ENCODE data around the gene PACRG.

PACRG gene

DNA sequence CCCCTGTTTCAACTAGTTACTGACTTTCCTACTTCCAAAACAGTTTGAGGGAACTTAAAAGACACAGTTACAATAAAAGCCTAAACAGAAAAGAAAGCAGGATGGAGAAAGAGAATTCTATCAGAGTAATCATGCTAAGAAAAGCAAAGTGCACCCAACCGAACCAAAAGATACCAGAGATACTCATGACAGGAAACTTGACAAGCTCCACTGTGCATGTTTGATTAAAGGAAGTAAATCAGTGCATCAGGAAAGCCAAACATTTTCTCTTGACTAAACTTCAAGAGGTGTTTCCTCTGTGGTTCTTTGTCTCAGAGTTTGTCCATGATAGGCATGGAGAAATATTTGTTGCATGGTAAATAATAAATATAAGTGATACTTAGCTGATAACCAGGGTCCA is 138.9 kb downstream of the PACRG start:
- no peak for DNase-seq (ENCODE audit: low spot score)

DNA sequence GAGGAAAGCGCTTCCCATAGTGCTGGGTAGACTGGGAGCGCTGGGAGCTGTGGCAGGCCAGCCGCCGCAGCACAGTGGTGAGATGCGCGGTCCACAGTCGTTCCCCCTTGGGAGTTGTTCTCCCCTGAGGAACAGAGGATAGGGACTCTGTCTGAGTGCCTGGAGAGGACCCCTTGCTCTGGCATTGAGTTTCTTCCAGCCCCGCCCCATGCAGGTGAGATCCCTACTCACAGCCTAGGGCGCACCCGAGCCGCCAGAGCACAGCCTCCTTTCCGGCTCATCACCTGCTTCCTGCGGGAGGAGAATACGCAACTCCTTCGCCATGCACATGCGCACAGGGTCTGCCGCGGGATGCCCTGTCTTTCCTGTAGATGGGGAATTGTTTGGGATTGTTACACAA is 140.6 kb downstream of the PACRG start:
- no peak for DNase-seq (ENCODE audit: low spot score)

DNA sequence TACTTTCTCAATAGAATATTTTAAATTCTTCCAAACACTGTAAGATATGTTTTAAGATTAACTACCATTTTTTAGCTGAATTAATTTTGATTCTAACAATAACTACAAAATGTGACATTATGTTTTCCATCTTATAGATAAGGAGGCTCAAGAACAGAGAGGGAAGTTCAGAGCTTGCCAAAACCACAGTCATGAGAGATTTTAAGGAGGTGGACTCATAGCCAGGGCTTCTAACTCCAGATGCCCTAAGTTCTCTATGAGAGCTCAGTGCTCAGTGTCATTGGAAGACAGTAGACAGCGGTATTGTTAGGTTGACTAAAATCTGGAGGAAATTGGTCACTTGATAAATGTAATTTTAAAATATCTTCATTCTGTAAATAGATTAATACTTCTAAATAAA is 144.2 kb downstream of the PACRG start:
- no peak for DNase-seq (ENCODE audit: low spot score)

DNA sequence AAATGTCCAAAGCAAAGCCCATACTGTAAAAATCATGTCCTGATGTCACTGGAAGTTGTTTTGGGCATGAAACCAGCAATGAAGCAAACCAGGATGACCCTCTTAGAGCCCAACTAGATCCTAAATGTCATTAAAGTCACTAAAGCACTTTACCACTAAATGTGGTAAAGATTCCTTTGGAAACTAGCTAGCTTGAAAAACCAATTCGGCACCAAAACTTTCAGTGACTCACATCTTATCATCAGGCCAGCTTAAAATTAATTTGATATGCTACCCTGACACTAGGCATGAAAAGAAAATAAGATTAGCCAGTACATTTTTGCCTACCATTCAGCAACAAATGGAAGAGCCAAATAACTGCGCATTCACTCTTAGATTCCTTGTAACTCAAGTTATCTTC is 145.8 kb downstream of the PACRG start:
- no peak for DNase-seq (ENCODE audit: low spot score)

DNA sequence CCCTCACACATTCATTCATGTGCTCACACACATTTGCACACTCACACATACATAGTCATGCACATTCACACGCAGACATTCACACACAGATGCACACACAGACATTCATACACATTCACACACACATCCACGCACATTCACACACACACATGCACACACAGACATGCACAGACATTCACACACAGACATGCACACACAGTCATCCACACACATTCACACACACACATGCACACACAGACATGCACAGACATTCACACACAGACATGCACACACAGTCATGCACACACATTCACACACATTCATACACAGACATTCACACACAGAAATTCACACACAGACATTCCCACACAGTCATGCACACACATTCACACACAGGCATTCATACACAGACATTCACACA is 147.3 kb downstream of the PACRG start:
- no peak for DNase-seq (ENCODE audit: low spot score)

DNA sequence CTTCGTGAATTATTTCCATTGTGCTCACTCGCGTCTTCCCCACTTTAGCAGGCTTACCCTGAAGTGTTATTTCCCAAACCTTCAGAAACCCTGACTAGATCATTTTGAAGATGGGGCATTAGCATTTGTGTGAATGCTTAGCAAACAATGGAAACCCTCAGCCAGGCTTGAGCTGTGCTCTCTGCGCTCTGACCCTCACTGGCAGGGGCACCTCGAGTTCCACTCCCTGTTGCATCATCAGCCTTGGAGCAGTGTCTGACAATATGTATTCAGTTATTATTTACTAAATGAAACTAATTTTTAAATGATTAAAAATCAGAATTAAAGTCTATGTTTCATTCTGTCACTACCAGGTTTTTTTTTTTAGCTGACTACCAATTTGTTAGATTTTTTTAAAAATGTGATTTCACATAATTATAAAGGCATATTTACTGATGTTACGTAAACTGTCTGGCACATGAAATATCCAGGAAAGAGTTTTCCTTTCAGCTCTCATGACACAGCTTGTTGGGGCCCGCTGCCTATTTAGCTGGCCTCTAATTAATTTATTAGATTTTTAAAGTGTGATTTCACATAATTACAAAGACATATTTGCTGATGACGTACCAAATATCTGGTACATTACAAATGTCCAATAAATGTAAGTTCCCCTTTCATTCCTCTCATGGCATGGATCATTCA is 155.2 kb downstream of the PACRG start:
- peak; percentile 13 for DNase-seq (ENCODE audit: low spot score)

DNA sequence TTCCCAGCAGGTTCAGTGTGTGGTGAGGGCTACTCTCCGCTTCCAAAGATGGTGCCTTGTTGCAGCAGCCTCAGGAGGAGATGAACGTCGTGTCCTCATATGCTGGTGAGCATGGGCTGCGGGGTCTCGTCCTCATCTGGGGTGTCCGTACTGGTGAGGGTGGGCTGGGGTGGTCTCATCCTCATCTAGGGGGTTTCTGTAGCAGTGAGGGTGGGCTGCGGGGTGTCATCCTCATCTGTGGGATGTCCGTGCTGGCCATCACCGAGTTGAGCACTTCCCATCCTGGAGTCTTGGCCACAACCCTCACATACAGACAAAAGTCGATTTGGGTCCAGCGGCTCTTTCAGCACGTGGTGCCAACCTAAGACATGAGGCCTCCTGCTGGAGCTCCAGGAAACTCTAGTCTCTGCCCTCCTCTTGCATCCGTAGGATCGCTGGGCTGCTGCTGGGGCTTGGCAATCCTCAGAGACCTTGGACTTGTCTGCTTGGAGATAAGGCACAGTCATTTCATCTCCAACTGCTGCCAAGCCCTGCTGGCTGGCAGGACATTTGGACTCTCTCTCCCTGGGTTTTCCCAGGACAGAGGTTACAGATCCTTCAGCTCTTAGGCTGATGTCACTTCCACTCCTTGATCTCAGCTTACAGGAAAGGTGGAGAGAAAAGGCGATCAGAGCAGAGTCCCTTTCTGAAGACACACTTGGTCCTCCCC is 160.4 kb downstream of the PACRG start:
- no peak for DNase-seq (ENCODE audit: low spot score)

DNA sequence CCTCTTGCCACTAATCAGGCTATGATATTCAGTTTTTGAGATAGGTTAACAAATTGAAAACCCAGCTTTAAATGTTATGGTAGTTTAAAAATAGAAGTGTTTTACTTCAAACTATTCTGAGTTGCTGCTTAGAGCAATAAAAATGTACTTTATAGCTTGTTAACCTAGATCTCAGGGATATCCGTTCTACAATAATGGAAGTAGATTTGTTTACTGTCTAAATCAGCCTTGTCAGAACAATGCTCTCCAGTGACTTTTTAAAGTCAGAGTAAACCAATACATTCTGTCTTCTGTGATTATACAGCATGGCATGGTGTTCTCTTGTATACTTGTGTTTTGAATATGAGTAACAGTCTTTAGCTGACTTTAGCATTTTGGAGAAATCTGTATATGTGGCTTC is 161.5 kb downstream of the PACRG start:
- DNase-seq (ENCODE audit: low spot score): no peak

DNA sequence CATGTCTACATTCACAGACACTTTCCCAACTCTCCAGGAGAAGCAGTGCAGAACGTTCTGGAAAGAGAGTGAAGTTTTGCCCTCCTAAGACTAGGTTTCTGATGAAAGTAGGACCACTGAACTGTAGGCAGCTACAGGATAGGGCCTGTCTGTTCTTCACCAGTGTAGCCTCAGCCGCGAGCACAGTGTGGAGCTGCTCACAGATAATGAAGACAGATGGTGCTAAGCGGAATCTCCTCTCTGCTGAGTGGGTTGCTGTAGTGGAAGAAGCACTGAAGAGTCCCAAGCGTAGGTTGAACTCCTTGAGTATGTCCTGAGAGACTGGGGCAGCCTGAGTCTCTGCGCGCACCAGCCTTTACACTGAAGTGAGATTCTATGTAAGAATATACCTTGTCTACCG is 170.2 kb downstream of the PACRG start:
- no peak for DNase-seq (ENCODE audit: low spot score)

DNA sequence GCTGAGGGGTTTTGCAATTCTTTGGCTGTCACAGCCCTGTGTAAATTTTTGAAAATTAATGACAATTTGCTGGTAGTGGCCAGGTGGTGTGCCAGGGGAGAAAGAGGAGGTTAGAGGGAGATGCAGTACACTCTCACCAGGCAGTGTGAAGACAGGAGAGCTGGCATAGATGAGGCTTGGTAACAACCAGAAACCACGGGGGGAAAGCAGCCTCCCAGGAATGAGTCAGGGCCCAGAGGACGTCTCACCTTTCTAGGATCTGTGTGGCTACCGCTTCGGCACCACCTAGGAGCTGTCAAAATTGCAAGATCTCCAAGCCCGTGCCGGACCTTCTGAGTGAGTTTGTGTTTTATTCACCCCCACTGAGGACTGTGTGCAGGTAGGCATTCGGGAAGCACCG is 171.4 kb downstream of the PACRG start:
- no peak for DNase-seq (ENCODE audit: low spot score)

DNA sequence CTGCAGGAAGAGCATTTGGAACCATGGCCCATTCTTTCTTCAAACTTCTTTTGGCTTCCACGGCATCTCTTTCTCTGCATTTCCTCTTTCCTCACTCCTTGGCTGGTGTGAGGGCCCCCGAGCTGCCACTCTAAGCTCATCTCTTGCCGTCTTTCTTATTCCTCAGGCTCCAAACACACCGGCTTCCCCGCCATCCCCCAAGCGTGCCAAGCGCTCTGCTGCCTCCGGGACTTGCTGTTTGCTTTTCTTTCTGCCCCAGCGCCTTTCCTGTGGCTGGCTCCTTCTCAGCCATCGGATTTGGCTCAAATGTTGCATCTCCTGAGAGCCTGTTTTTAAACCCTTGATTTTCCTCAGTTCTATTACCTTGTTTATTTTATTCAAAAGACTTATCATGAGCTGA is 172.7 kb downstream of the PACRG start:
- DNase-seq (ENCODE audit: low spot score): no peak

DNA sequence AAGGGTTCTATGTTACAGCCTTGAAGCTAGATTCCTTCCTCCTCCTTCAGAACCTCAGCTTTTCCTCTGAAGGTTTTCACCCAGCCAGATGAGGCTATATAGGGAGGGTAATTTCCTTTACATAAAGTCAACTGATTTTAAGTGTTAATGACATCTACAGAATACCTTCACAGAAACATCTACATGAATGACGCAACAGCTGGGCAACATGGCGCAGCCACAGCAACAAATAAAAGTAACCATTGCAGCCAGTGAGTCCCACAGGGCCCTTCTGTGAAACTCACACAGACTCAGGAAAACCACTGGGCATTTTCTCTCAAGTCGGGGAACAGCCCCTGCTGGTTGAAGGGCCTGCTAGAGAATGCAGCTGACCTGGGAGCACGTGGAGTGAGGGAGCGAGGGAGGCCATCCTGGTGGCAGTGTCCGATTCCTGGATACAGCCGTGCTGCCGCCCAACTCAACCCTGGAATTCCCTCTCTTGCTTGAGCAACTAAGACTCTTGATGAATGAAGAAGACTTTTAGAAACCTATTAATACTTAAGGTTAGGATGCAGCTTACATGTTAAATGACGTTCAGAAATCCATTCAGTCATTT is 176.4 kb downstream of the PACRG start:
- no peak for DNase-seq (ENCODE audit: low spot score)

DNA sequence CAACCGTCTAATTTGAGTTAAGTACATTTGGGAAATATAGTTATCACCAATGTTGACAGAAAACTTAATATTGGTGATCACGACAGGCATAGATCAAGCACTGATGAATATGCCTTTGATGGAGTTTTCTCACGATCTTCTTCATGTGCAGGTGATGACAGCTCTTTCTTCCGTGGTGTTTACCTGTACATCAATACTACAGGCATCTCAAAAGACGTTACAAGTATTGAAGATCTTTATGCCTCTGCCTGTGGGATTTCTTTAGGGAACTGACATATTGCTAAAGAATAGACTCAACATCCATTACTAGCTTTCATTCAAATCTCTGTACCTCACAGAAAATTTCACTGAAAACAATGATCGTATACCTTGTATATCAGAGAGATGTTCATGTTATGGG is 178.7 kb downstream of the PACRG start:
- no peak for DNase-seq (ENCODE audit: low spot score)

DNA sequence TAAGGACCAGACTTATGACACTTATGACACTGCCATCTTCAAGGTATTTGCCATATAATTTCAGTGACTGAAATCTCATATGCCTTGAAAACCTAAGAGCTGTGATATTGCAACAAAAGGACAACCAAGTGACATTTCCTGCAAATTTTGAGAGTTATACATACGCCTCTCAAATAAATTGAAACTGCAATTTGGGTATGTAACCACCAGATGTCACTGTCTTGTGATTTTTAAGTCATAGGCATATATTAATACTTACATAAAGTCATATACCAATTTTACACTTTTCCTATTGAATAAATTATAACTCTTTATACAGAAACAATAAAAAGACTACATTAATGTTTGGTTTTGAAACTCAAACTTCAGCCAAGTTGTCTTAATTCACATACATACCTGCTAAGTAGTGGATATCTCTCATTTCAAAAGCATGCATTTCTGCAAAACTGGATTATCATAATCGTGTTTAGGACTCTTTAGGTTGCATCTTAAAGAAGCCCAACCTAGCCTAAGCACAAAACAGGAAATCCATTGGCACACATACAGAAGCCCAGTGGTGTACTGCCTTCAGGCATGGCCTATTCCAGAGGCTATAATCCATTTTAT is 180.2 kb downstream of the PACRG start:
- DNase-seq (ENCODE audit: low spot score): no peak

DNA sequence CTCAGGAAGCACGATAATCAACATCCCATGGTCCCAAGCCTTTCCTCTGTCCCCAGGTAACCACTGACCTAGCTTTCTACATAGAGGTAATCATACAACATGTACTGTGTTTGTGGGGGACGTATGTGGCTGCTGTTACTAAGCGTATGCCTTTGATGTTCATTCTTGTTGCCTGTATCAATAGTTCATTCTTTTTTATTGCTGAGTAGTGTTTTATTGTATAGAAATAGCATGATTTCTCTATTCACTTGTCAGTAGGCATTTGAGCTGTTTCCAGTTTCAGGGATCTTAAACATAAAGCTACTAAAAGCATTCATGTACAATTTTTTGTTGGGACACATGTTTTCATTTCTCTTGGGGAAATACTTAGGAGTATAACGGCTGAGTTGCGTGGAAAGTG is 185.4 kb downstream of the PACRG start:
- DNase-seq (ENCODE audit: low spot score): no peak

DNA sequence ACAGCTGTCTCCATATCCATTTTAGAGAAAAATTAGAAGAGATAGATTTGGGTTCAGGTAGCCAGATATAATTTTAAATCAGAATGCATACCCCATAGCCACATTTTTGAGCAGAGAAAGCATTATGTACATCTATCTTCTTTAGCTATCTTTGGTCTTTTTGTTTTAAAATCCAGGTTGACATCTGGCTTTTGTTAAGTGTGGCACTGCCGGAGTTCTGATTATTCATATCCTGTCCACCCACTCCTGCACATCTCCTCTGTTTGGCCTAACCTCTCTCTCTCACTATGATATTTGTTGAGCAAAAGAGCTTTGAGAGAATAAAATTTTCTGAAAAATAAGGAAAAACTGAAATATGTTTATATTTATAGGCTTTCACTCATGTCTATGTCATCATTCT is 189.7 kb downstream of the PACRG start:
- DNase-seq (ENCODE audit: low spot score): peak; percentile 65

DNA sequence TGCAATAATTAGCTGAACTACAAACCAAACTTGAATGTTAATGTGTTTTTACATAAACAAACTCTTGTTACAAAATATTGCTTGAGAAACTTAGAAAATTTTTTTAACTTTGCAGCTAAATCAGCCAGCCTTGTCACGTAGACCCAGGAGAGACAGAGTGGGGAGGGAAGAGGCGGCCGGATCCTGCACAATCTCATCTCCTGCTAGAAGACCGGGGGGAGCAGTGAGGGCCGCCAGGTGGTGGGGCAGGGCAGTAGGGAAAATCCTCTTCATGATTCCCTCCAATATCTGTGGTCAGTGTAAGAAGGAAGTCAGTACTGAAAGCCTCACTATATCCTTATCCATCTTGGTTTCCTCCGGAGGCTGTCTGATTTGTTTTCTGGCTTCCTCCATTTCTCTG is 193.3 kb downstream of the PACRG start:
- DNase-seq (ENCODE audit: low spot score): no peak

DNA sequence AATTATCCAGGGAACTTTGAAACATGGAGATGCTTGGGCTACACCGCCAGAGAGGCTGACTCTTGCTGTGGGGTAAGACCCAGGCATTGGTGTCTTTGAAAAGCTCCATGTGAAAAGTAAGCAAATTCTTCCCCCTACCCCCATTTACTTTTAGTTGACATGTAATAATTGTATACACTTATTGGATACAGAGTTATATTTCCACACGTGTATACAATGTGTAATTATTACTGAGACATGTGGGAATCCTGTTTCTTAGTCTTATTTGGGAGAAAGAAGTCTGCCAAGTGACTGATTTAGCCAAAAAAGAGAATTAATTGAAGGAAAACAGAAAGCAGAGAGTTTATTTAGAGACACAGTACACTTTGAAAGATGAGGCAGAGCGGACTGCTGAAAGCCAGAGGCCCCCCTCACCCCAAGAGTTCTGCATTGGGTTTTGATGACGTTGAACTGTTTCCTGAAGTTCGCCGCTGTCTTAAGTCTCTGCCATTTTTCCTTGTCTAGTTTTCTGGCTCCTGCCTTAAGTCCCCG is 193.8 kb downstream of the PACRG start:
- DNase-seq (ENCODE audit: low spot score): no peak

DNA sequence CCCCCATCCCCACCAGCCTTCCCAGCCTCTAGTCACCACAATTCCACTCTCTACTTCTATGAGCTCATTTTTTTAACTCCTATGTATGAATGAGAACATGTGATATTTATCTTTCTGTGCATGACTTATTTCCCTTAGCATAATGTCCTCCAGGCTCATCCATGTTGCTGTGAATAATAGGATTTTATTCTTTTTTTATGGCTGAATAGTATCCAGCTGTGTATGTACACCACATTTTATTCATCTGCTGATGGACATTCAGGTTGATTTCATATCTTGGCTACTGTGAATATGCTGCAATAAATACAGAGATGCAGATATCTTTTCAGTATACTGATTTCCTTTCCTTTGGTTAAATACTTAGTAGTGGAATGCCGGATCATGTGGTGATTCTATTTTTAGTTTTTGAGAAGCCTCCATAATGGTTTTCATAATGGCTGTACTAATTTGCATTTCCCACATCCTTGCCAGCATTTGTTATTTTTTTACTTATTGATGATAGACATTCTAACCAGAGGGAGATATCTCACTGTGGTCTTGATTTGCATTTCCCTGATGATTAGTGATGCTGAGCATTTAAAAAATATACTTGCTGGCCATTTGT is 194.9 kb downstream of the PACRG start:
- no peak for DNase-seq (ENCODE audit: low spot score)

DNA sequence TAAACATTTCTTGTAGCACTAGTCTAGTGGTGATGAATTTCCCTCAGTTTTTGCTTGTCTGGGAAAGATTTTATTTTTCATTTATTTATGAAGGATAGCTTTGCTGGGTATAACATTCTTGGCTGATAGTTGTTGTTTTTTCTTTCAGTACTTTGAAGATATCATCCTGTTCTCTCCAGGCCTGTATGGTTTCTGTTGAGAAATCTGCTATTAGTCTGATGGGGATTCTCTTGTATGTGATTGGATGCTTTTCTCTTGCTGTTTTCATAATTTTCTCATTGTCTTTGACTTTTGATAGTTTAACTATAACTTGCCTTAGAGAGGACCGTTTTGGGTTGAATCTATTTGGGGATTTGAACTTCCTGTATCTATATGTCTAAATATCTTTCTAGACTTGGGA is 207.1 kb downstream of the PACRG start:
- DNase-seq (ENCODE audit: low spot score): no peak

DNA sequence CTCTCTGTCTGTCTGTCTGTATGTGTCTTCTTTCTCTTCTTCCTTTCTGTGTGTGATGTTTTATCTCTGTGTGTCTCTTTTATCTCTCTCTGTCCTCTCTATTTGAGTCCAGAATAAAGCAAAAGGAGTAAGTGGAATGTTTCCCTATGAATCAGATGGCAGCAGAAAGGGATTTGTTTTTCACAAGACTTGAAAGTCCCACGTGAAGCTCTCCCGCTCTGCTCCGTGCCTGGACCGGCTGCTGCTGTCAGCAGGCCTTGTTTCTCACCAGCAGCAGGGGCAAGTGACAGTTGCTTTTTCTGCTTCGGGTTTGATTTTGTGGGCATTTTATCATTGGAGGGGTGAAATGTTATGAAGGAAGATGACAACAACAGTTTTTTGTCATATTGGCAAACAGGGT is 212.7 kb downstream of the PACRG start:
- DNase-seq (ENCODE audit: low spot score): peak; percentile 9

DNA sequence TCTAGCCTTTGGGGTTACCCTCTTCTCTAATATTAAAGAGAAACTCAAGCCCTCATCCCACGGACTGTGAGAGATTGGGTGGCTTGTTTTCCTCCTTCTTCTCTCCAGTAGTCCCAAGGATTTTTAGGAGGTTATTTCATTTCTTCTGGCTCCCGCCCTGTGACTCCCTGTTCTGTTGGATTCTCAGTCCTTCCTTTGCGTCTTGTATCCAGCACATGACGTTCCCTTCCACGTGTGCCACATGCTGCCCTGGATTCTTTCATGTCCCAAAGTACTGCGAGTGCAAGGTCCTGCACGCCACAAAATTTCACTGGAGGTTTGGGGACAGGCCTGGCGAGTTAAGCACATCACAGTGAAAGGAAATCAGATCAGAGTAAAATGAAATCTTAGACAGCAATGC is 213.4 kb downstream of the PACRG start:
- no peak for DNase-seq (ENCODE audit: low spot score)

DNA sequence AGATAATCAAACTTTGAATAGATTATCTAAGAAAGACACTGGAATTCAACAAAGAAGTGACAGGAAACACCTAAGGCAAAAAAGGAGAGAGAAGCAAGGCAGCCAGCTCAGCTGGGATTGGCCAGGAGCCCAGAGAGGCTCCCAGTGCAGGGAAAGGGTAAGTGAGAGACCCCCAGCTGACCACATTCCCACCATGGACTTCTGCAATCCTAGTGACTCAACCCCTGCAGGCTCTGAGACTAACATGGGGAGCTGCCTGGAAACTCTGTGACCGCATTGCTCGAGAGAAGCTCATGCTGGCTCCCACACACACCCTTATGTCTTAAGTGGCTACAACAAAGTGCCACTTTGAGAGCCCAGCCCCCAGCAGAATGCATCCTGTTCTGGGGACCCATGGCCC is 215.1 kb downstream of the PACRG start:
- no peak for DNase-seq (ENCODE audit: low spot score)

Data from GM03348 (cell line).